A172 (cell line): ENCODE results near the gene CLSTN2. TPM values are rescaled to one million over a fixed set of nuclear protein-coding genes. Genes with fewer than 3 reads are reported as not detected.

ENCODE experiments used
- DNase-seq: peaks from one replicate; pipeline ENCODE4 v3.0.0-alpha.2; 2015; ENCODE audit warnings: low spot score
- total RNA-seq: library from RNA; depleted of rRNA; stranded (reverse); fragments of >200 nt; shearing (Covaris generic); gene quantifications from 2 replicates; pipeline ENCODE4 v1.2.3, GENCODE V29; 2014

CLSTN2 gene
- total RNA-seq, 1 experiment from 2014 or later, result 1.1 TPM

- no peak for DNase-seq
Measured at GRCh38 chr3:139941580-139941979, 6.6 kb downstream of the CLSTN2 start.

- DNase-seq, result no peak
Measured at GRCh38 chr3:139944256-139944910, 9.4 kb downstream of the CLSTN2 start.

- no peak for DNase-seq
Measured at GRCh38 chr3:139945386-139945785, 10.4 kb downstream of the CLSTN2 start.

- DNase-seq, result no peak
Measured at GRCh38 chr3:139945942-139946341, 11.0 kb downstream of the CLSTN2 start.

- DNase-seq, result no peak
Measured at GRCh38 chr3:139948467-139948866, 13.5 kb downstream of the CLSTN2 start.

GRCh38 chr3:139948898-139949297 lies 13.9 kb downstream of the CLSTN2 start:
- DNase-seq, result no peak

- no peak for DNase-seq
Measured at GRCh38 chr3:139953131-139953910, 18.3 kb downstream of the CLSTN2 start.

GRCh38 chr3:139954146-139954860 lies 19.3 kb downstream of the CLSTN2 start:
- DNase-seq, result no peak

- DNase-seq, result no peak
Measured at GRCh38 chr3:139957844-139958243, 22.9 kb downstream of the CLSTN2 start.

GRCh38 chr3:139969386-139969785 lies 34.4 kb downstream of the CLSTN2 start:
- no peak for DNase-seq

- no peak for DNase-seq
Measured at GRCh38 chr3:139970526-139970925, 35.5 kb downstream of the CLSTN2 start.

- no peak for DNase-seq
Measured at GRCh38 chr3:139974809-139975425, 39.9 kb downstream of the CLSTN2 start.

GRCh38 chr3:139975594-139976365 lies 40.8 kb downstream of the CLSTN2 start:
- DNase-seq, result no peak

GRCh38 chr3:139978966-139979365 lies 44.0 kb downstream of the CLSTN2 start:
- DNase-seq, result no peak

- no peak for DNase-seq
Measured at GRCh38 chr3:139979991-139980390, 45.0 kb downstream of the CLSTN2 start.

GRCh38 chr3:139982404-139982803 lies 47.4 kb downstream of the CLSTN2 start:
- DNase-seq, result no peak

- no peak for DNase-seq
Measured at GRCh38 chr3:139985576-139985975, 50.6 kb downstream of the CLSTN2 start.

- no peak for DNase-seq
Measured at GRCh38 chr3:139987908-139988307, 52.9 kb downstream of the CLSTN2 start.

- DNase-seq, result no peak
Measured at GRCh38 chr3:139988472-139989156, 53.6 kb downstream of the CLSTN2 start.

GRCh38 chr3:139994891-139995290 lies 59.9 kb downstream of the CLSTN2 start:
- DNase-seq, result no peak

GRCh38 chr3:140004271-140004670 lies 69.3 kb downstream of the CLSTN2 start:
- DNase-seq, result no peak
